HG03520 (cell line): ENCODE measurements around the gene TRIP6.
"Not testable (repeated sequence)": the region's sequence is repeated elsewhere in the genome, so short reads cannot be mapped to it uniquely, and the experiment has no call there.

Source experiments
- ATAC-seq: cut with Tn5 transposase; IDR thresholded peaks from one replicate; pipeline ENCODE4 v1.9.1; 2021; ENCODE audit warnings: mild to moderate bottlenecking, moderate library complexity; ENCODE audit not compliant: unreplicated experiment

TRIP6 gene

GRCh38 chr7:100910443-100910842 lies 43.3 kb downstream of the TRIP6 start:
- ATAC-seq, result not testable (repeated sequence)

GRCh38 chr7:100911484-100911883 lies 44.3 kb downstream of the TRIP6 start:
- ATAC-seq, result no peak

GRCh38 chr7:100914208-100914878 lies 47.2 kb downstream of the TRIP6 start:
- ATAC-seq, result no peak

GRCh38 chr7:100914879-100915447 lies 47.8 kb downstream of the TRIP6 start:
- ATAC-seq, result no peak

GRCh38 chr7:100919335-100919734 lies 52.1 kb downstream of the TRIP6 start:
- ATAC-seq, result not testable (repeated sequence)

GRCh38 chr7:100919779-100920437 lies 52.7 kb downstream of the TRIP6 start:
- ATAC-seq, result not testable (repeated sequence)

GRCh38 chr7:100921039-100921438 lies 53.9 kb downstream of the TRIP6 start:
- no peak for ATAC-seq
